ENCODE results near the gene GNG4.

The GNG4 gene

DNA sequence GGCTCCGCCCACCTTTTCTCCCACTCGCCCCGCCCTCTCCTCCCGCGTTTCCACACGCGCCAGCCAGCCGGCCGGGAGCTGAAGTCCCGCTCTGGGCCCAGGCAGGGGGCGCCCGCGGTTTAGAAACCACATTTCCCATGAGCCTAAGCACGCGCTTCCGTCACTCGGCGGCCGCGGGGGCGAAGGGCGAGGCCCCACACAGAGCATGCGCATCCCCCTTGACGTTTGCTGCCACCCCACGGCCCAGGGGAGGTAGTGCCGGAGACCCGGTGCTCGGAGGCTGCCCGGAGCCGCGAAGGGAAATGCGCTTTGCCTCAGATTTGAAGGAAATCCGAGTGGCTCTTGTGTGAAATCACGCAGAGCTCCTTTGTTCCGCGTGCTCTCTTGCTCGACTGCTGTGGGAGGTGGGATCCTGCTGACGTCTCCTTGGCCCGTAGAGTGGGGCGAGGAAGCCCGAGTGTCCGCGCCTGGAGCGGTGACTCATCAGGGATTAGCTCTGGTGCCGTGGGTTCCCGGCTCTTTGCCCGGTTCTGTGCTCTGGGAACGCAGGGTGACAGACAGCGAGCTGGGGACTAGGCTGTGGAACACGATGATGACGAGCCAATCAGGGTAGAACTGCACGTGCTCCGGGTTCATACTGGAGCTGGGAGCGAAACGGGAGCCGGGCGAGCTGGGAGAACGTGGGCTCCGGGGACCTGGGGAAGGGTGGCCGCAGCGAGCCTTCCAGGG lies 144.9 kb downstream of the GNG4 start:
- ATAC-seq = peak; percentile 84
- TF ChIP-seq ZFP3 (CRISPR knock-in tag; IDR thresholded peaks at IDR 0.05) (no peak), ZC3H10 (CRISPR knock-in tag; IDR thresholded peaks at IDR 0.05) (0 out of 2 replicates have a peak, but pooled peaks have one; percentile 54), ZNF8 (CRISPR knock-in tag; IDR thresholded peaks at IDR 0.05) (no peak), ISL1 (CRISPR knock-in tag; IDR thresholded peaks at IDR 0.05) (no peak)

DNA sequence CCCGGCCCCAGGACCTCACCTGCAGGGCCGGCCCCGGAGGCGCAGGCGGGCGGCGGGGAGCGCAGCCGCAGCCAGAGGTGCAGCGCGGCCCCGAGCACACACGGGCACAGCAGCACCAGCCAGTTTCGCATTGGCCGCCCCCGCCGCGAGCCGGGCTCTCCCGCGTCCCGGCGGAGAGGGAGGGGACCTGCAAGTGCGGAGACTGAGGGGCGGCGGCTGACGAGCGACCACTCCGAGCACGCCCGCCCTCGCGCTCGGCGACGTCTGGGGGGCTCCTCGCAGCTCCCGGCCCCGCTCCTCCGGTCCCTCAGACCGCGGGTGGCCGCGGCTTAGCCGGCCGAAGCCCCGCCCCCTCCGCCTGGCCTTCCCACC lies 145.5 kb downstream of the GNG4 start, which contains the start of gene B3GALNT2:
Gene B3GALNT2, minus strand, starts transcription at position 331 of the 372 bp plus-strand sequence. Its CDS starts 200 bp downstream, at position 131.
- ATAC-seq = peak; percentile 66
- TF ChIP-seq PPARA (CRISPR knock-in tag; IDR thresholded peaks at IDR 0.05; ENCODE audit: borderline replicate concordance) (no peak), ZFP3 (CRISPR knock-in tag; IDR thresholded peaks at IDR 0.05) (no peak), PATZ1 (CRISPR knock-in tag; IDR thresholded peaks at IDR 0.05; ENCODE audit: borderline replicate concordance) (no peak), TCF4 (CRISPR knock-in tag; IDR thresholded peaks at IDR 0.05; ENCODE audit: borderline replicate concordance) (no peak), ZNF70 (CRISPR knock-in tag; IDR thresholded peaks at IDR 0.05) (no peak), TOX (CRISPR knock-in tag; IDR thresholded peaks at IDR 0.05; ENCODE audit: borderline replicate concordance) (no peak), GLIS3 (CRISPR knock-in tag; IDR thresholded peaks at IDR 0.05) (no peak), ZC3H10 (CRISPR knock-in tag; IDR thresholded peaks at IDR 0.05) (no peak), CSDC2 (CRISPR knock-in tag; IDR thresholded peaks at IDR 0.05) (no peak), RARB (CRISPR knock-in tag; IDR thresholded peaks at IDR 0.05) (no peak), ZNF8 (CRISPR knock-in tag; IDR thresholded peaks at IDR 0.05) (no peak), ESRRG (CRISPR knock-in tag; IDR thresholded peaks at IDR 0.05) (no peak)
- TF ChIP-seq, protein P1, sequence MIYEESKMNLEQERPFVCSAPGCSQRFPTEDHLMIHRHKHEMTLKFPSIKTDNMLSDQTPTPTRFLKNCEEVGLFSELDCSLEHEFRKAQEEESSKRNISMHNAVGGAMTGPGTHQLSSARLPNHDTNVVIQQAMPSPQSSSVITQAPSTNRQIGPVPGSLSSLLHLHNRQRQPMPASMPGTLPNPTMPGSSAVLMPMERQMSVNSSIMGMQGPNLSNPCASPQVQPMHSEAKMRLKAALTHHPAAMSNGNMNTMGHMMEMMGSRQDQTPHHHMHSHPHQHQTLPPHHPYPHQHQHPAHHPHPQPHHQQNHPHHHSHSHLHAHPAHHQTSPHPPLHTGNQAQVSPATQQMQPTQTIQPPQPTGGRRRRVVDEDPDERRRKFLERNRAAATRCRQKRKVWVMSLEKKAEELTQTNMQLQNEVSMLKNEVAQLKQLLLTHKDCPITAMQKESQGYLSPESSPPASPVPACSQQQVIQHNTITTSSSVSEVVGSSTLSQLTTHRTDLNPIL (CRISPR knock-in tag; IDR thresholded peaks at IDR 0.05; ENCODE audit: low read depth) = no peak

DNA sequence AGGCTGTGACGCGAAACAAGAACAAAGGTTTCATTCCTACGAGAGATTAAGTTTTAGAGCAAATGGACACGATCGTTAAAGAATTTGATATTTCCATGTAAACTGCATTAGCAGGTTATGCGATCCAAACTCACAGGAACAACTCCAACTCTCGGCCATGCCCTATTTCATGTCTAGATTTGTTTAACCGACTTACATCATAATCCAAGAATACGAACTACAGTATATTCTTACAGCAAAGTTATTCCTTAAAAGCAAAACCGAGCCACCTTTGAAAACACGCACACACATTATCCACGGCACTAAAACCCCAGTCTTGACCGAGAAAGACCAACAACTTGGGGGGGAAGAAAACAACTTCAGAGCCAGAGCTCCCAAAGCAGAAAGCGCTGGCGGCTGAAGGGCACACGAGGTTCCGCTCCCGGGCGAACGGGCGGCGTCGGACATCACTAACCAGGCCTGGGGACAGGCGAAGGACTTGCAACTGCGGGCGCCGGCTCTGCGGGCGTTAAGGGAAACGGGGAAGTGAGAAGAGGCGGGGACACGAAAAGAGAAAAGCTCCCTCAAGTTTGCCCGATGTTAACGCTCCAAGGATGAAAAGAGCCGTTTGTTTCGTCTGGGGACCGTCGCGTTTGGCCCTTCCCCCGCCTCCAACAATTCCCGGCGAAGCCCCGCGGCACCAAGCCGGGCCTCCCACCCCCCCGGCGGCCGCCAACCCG lies 146.0 kb downstream of the GNG4 start:
- ATAC-seq = peak; percentile 8; the same call in 2 of the 3 replicates
- no peak for TF ChIP-seq CSRNP3 (CRISPR knock-in tag; IDR thresholded peaks at IDR 0.05)
- no peak for TF ChIP-seq ZFP3 (CRISPR knock-in tag; IDR thresholded peaks at IDR 0.05)
- TF ChIP-seq TOX (CRISPR knock-in tag; IDR thresholded peaks at IDR 0.05; ENCODE audit: borderline replicate concordance) = no peak
- no peak for TF ChIP-seq ZNF8 (CRISPR knock-in tag; IDR thresholded peaks at IDR 0.05)
- TF ChIP-seq, protein P1 (CRISPR knock-in tag; IDR thresholded peaks at IDR 0.05; ENCODE audit: low read depth) = no peak
- no peak for TF ChIP-seq ZNF565 (CRISPR knock-in tag; conservative IDR thresholded peaks at IDR 0.05; ENCODE audit: low read depth)
- TF ChIP-seq OSR1 (CRISPR knock-in tag; IDR thresholded peaks at IDR 0.05) = no peak
- no peak for TF ChIP-seq ARNTL (CRISPR knock-in tag; IDR thresholded peaks at IDR 0.05; ENCODE audit: borderline replicate concordance, low read depth)
- no peak for TF ChIP-seq BACH2 (CRISPR knock-in tag; IDR thresholded peaks at IDR 0.05; ENCODE audit: borderline replicate concordance)
- no peak for TF ChIP-seq RARB (CRISPR knock-in tag; IDR thresholded peaks at IDR 0.05)
- TF ChIP-seq ESRRG (CRISPR knock-in tag; IDR thresholded peaks at IDR 0.05) = no peak
- no peak for TF ChIP-seq CSDC2 (CRISPR knock-in tag; IDR thresholded peaks at IDR 0.05)
- no peak for TF ChIP-seq TSHZ2 (CRISPR knock-in tag; IDR thresholded peaks at IDR 0.05)
- no peak for TF ChIP-seq ZFP30 (CRISPR knock-in tag; IDR thresholded peaks at IDR 0.05)
- no peak for TF ChIP-seq ZC3H10 (CRISPR knock-in tag; IDR thresholded peaks at IDR 0.05)
